Common myeloid progenitor, CD34-positive (primary cell): ENCODE data around the gene ZNF213.

Experiments used
- CTCF ChIA-PET: fragments of 350-600 bp; sonication (Branson Sonifier 250); formaldehyde crosslinking; loops from one replicate; lab custom pipeline; 2021; ENCODE audit warnings: antibody characterized with exemption; lab: Charles Lee
- POLR2A ChIA-PET: fragments of 350-600 bp; sonication (Branson Sonifier 250); formaldehyde crosslinking; loops from one replicate; lab custom pipeline; 2021; ENCODE audit warnings: antibody characterized with exemption; lab: Charles Lee
- DNase-seq, 3 donors: peaks; one replicate each; pipeline versions ENCODE4 v3.0.0 to v3.0.0-alpha.2; 2013
- H3K27ac ChIP-seq, 2 experiments: 1 replicate in 1 of 2; 2 replicates in 1 of 2; pipeline ENCODE4 v1.7.0; 2013; ENCODE audit warnings: inconsistent platforms in 2 of 2, low read length in 2 of 2, mild to moderate bottlenecking in 2 of 2, low read depth in 1 of 2, moderate library complexity in 1 of 2; ENCODE audit not compliant: severe bottlenecking in 2 of 2, insufficient read depth in 1 of 2, poor library complexity in 1 of 2
- H3K27me3 ChIP-seq, 5 experiments: replicated peaks in 2 of 5; 1 replicate in 3 of 5; 2 replicates in 2 of 5; pipeline versions ENCODE4 v1.6.1 to v1.7.0; 2013; ENCODE audit warnings: low read length in 4 of 5, mild to moderate bottlenecking in 2 of 5, moderate library complexity in 2 of 5, inconsistent platforms in 1 of 5; ENCODE audit not compliant: insufficient read depth in 5 of 5, control insufficient read depth in 4 of 5
- H3K36me3 ChIP-seq, 4 experiments: 1 replicate in 2 of 4; 2 replicates in 2 of 4; pipeline versions ENCODE4 v1.6.1 to v1.7.0; 2013; ENCODE audit warnings: low read length in 3 of 4, control low read depth in 1 of 4, mild to moderate bottlenecking in 1 of 4; ENCODE audit not compliant: control insufficient read depth in 4 of 4, insufficient read depth in 4 of 4
- H3K4me1 ChIP-seq, 4 experiments: 1 replicate in 3 of 4; 2 replicates in 1 of 4; pipeline versions ENCODE4 v1.6.1 to v1.7.1; 2013; ENCODE audit warnings: low read length in 3 of 4, mild to moderate bottlenecking in 3 of 4, control low read depth in 1 of 4, inconsistent platforms in 1 of 4, moderate library complexity in 1 of 4; ENCODE audit not compliant: control insufficient read depth in 4 of 4, insufficient read depth in 4 of 4; ENCODE audit errors: control extremely low read depth in 1 of 4
- H3K4me3 ChIP-seq, 7 experiments: 1 replicate in 4 of 7; 2 replicates in 3 of 7; pipeline versions ENCODE4 v1.5.1 to v1.7.0; 2013; ENCODE audit warnings: mild to moderate bottlenecking in 7 of 7, low read length in 6 of 7, moderate library complexity in 6 of 7, inconsistent platforms in 2 of 7, low read depth in 2 of 7, control low read depth in 1 of 7; ENCODE audit not compliant: insufficient read depth in 4 of 7, control insufficient read depth in 1 of 7; ENCODE audit errors: extremely low read depth in 1 of 7
- H3K9me3 ChIP-seq, 5 experiments: 1 replicate in 4 of 5; 2 replicates in 1 of 5; pipeline versions ENCODE4 v1.6.1 to v1.7.1; 2013; ENCODE audit warnings: low read length in 4 of 5, mild to moderate bottlenecking in 2 of 5, inconsistent platforms in 1 of 5, low read depth in 1 of 5, moderate library complexity in 1 of 5; ENCODE audit not compliant: control insufficient read depth in 4 of 5, insufficient read depth in 2 of 5; ENCODE audit errors: control extremely low read depth in 1 of 5
- WGBS: methylation state at CpG from one replicate; pipeline ENCODE4 v1.1.5; 2013; ENCODE audit not compliant: insufficient coverage; 5-methylcytosine and 5-hydroxymethylcytosine counted together

Gene ZNF213

DNA sequence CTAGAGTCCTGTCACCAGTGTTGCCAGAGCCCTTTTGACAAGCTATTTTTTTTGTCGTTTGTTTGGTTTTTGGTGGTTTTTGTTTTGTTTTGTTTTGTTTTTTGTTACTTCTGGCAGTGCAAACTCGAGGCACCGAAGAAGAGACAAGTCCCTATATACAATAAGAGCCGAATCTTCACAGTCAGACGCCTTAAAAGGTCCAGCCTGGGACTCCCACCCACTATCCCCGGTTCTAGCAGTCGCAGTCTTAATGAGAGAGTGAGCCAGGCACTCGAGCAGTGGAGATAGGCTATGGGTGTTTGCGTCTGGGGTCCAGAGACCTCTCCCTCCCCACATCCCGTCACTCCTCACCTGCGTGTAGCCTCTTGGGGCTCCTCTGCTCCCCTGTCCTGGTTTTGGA lies 55.0 kb downstream of the ZNF213 start:
- peak overlapping the region in 1 of 7 experiments; percentile 62 for H3K4me3 ChIP-seq
- ChIA-PET CTCF (no interaction called here), POLR2A (no interaction called here)
- peaks cover 0 to 22% (median 13%) of the 10 kb centered on the region in 5 experiments for H3K9me3 ChIP-seq
- H3K4me1 ChIP-seq = peaks cover 0 to 33% (median 16%) of the 10 kb centered on the region in 4 experiments
- WGBS = 33% methylated on average over 5 of the region's 11 CpGs
- H3K36me3 ChIP-seq = no peaks in the 10 kb centered on the region
- DNase-seq = no peak
- peaks cover 3 to 99% (median 57%) of the 10 kb centered on the region in 5 experiments for H3K27me3 ChIP-seq
- H3K27ac ChIP-seq = no peak overlapping the region

DNA sequence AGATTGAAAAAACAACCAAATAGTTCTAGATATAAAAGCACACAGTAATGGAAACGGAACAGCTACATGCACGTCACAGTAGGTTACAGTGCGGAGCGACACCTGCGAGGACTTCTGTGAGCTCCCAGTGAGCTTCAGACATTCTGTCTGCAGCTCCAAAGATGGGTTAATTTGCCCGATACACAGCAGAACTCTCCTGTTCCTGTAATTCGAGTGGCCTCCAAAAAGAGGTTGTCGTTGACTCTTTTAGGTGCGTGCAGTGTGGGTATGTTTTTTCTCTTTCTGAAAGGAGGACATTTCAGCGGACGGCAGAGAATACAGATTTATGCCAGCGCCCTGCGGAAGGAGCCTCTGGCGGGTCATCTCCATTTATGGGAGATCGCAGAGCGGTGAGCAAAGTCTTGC lies 56.1 kb downstream of the ZNF213 start:
- peak overlapping the region in 1 of 7 experiments; percentile 8 for H3K4me3 ChIP-seq
- peaks cover 3 to 99% (median 52%) of the 10 kb centered on the region in 5 experiments for H3K27me3 ChIP-seq

More for the DNA sequence above, 56.1 kb downstream of the ZNF213 start:
- H3K27ac ChIP-seq = no peak overlapping the region
- ChIA-PET CTCF (no interaction called here), POLR2A (no interaction called here)
- H3K4me1 ChIP-seq = peaks cover 0 to 33% (median 16%) of the 10 kb centered on the region in 4 experiments
- 12% methylated on average over 14 of the region's 16 CpGs for WGBS
- H3K36me3 ChIP-seq = no peaks in the 10 kb centered on the region
- H3K9me3 ChIP-seq = peaks cover 0 to 22% (median 13%) of the 10 kb centered on the region in 5 experiments
- no peak for DNase-seq
